ENCODE results near the gene TAB2.

- TF ChIP-seq, protein P1, sequence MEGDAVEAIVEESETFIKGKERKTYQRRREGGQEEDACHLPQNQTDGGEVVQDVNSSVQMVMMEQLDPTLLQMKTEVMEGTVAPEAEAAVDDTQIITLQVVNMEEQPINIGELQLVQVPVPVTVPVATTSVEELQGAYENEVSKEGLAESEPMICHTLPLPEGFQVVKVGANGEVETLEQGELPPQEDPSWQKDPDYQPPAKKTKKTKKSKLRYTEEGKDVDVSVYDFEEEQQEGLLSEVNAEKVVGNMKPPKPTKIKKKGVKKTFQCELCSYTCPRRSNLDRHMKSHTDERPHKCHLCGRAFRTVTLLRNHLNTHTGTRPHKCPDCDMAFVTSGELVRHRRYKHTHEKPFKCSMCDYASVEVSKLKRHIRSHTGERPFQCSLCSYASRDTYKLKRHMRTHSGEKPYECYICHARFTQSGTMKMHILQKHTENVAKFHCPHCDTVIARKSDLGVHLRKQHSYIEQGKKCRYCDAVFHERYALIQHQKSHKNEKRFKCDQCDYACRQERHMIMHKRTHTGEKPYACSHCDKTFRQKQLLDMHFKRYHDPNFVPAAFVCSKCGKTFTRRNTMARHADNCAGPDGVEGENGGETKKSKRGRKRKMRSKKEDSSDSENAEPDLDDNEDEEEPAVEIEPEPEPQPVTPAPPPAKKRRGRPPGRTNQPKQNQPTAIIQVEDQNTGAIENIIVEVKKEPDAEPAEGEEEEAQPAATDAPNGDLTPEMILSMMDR (IDR thresholded peaks at IDR 0.05 in 4 of 5, conservative IDR thresholded peaks at IDR 0.05 in 1 of 5), result no peak
- no peak for TF ChIP-seq POLR2A (IDR thresholded peaks at IDR 0.05)
These were observed 119.1 kb downstream of the TAB2 start for GRCh38 chr6:149436647-149437046.
